GM21526 (cell line): ENCODE results near the gene NCAM1.

Experiments
- ATAC-seq: cut with Tn5 transposase; IDR thresholded peaks from one replicate; pipeline ENCODE4 v1.9.1; 2021; ENCODE audit warnings: moderate library complexity; ENCODE audit not compliant: unreplicated experiment, low FRiP score

Gene NCAM1

GRCh38 chr11:113082341-113082955 is 121.2 kb downstream of the NCAM1 start:
- ATAC-seq, result no peak

- ATAC-seq, result no peak
Measured at GRCh38 chr11:113083571-113083970, 122.4 kb downstream of the NCAM1 start.

- no peak for ATAC-seq
Measured at GRCh38 chr11:113084297-113084696, 123.1 kb downstream of the NCAM1 start.

- no peak for ATAC-seq
Measured at GRCh38 chr11:113085446-113085845, 124.2 kb downstream of the NCAM1 start.

GRCh38 chr11:113087706-113088105 is 126.5 kb downstream of the NCAM1 start:
- ATAC-seq, result no peak

- ATAC-seq, result no peak
Measured at GRCh38 chr11:113090716-113091480, 129.7 kb downstream of the NCAM1 start.

GRCh38 chr11:113091481-113091780 is 130.2 kb downstream of the NCAM1 start:
- no peak for ATAC-seq

GRCh38 chr11:113096648-113097047 is 135.4 kb downstream of the NCAM1 start:
- no peak for ATAC-seq

- ATAC-seq, result no peak
Measured at GRCh38 chr11:113103932-113104690, 142.9 kb downstream of the NCAM1 start.

GRCh38 chr11:113104691-113105251 is 143.6 kb downstream of the NCAM1 start:
- ATAC-seq, result no peak

- no peak for ATAC-seq
Measured at GRCh38 chr11:113105592-113105991, 144.4 kb downstream of the NCAM1 start.

GRCh38 chr11:113106507-113106906 is 145.3 kb downstream of the NCAM1 start:
- no peak for ATAC-seq

GRCh38 chr11:113110046-113110445 is 148.8 kb downstream of the NCAM1 start:
- no peak for ATAC-seq

- no peak for ATAC-seq
Measured at GRCh38 chr11:113111156-113111555, 149.9 kb downstream of the NCAM1 start.

- no peak for ATAC-seq
Measured at GRCh38 chr11:113112307-113112706, 151.1 kb downstream of the NCAM1 start.

- no peak for ATAC-seq
Measured at GRCh38 chr11:113113801-113114704, 152.8 kb downstream of the NCAM1 start.

- no peak for ATAC-seq
Measured at GRCh38 chr11:113114705-113115027, 153.4 kb downstream of the NCAM1 start.

GRCh38 chr11:113118104-113118503 is 156.9 kb downstream of the NCAM1 start:
- no peak for ATAC-seq

GRCh38 chr11:113119074-113119473 is 157.9 kb downstream of the NCAM1 start:
- ATAC-seq, result no peak

GRCh38 chr11:113119966-113120736 is 158.9 kb downstream of the NCAM1 start:
- ATAC-seq, result no peak
